GM19023 (cell line): ENCODE results near the gene MYT1.
"Not testable (repeated sequence)": the region's sequence is repeated elsewhere in the genome, so short reads cannot be mapped to it uniquely, and the experiment has no call there.

Experiments
- ATAC-seq: cut with Tn5 transposase; IDR thresholded peaks from one replicate; pipeline ENCODE4 v1.9.1; 2021; ENCODE audit warnings: mild to moderate bottlenecking, moderate library complexity; ENCODE audit not compliant: unreplicated experiment

The MYT1 gene

DNA sequence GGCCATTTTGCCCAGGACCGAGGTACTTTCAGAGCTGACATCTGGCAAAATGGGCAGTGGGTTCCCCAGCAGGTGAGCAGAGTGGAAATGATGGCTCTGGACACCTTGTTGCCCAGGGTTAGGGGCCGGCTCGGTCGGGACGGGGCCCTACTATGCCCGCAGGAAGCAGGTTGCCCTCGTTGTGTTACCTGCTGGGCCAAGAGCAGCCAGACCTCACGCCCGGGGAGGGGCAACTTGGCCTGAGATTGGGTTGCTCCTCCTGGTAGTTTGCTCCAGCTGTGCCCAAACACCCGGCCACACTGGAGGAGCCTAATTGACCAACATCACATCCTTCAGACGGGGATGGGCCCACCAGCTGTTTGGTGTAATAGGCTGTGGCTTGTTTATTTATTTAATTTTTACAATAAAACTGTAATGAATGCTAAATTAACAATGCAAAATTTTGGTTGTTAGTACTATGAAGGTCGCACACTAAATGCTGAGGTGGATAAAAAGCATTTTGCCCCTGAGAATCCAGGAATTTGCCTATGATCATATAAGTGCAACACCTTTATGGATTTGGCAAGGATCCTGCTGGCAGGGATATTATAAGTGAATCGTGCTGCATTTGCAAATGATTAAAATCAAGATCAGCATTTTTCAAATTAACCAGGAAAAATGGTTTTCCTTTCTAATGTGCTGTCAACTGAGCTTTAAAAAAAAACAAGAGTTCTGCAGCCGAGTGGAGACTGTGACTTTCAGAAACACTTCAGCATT lies 64.7 kb downstream of the MYT1 start:
- ATAC-seq, result no peak

DNA sequence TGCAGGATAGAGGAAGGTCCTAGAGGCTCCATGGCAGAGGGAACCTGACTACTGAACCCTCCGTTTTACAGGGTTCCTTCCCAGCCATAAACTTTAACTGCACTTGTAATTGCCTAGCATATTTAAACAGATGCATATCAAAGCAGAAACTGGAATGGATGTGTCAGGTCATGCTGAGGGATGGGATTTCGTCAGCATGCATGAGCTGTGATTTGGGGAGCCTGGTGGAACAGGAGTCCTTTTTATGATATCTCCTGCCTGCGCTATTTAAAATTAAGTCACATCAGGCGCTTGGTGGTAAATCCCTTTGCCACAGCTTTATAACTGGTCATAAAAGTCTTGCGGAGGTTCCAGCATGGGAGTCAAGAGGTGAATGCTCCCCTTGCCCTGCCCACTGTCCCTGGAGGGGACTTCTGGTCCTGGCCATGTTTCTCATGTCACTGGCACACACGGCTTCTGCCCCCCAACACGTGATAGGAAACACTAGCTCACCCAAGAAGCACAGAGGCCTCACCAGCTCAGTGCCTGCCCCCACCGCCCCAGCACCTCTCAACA lies 65.3 kb downstream of the MYT1 start:
- no peak for ATAC-seq

DNA sequence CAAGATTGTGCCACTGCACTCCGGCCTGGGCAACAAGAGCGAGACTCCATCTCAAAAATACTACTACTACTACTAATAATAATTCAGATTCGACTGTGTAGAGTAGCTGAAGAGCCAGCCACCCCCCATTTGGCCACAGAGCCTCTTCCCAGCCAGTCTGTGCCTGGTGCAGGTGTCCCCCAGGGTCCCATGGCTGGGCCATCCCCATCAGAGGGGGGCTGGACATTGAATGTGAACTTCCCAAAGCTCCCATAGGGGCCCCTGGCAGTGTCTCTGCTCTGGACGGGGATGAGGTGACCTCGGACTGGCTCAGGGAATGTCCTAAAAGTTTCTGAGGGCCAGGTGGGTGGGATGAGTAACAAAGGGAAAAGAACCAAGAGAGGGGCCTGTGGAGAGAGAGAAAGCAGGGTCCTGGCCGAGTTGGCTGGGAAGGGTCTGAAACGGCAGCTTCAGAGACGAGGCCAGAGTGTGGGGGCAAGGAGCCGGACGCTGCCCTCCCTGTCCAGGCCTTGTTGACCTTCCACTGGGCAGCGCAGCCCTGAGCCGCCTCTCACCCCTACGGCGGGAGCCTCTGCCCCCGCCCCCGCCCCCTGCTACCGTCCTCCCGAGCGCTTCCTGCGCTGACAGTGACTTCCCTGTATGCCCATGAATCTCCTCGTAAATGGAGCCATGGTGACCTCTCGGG lies 66.4 kb downstream of the MYT1 start:
- ATAC-seq, result no peak

DNA sequence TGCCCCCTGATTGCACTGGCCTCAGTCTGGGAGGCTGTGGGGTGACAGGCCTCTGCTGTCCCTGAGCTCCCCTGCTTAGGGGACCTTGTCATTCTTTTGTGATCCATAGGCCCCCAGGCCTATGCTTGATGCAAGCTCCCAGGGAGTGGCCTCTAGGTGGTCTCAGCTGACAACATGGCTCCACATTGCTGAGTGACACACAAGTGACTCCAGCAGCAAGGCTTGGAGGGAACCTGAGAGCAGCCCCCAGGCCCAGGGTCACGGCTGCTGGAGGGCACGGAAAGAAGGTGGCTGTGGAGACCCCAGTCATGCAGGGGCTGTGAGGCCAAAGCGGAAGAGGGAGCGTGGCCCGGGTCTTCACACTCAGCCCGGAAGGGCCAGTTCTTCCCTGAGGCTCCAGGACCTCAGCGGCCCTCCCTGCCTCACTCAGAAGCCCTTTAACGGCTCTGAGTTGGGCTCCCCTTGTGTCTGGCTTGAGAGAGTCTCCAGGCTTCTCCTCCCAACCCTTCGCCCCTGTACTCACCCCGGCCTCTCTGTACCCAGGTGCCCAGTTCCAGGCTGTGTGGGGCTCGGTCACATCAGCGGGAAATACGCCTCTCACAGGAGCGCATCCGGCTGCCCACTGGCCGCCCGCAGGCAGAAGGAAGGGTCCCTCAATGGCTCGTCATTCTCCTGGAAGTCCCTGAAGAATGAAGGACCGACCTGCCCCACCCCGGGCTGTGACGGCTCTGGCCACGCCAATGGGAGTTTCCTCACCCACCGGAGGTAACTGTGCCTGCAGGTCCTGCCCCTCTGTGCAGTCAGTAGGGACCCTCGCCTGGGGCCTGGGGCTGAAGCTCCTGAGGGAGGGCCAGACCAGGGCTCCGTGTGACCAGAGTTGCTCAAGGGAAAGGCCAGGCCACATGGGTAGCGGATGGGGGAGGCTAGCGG lies 67.6 kb downstream of the MYT1 start:
- no peak for ATAC-seq

DNA sequence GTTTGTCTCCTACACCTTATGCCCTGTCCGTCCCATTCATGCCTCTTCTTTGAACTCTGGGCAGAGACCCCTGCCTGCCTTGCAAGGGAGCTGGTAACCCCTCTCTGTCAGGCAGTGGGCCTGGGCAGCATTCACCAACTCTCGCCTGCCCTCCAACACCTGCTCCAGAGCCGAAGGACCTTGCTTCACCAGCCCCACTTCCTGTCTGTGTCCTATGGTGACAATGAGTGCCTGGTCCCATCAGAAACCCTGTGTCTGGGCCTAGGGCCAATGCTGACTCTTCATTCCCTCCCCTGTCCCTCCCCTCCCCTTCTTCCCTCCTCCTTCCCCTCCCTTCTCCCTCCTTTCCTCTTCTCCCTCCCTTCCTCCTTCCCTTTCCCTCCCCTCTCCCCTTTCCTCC lies 68.5 kb downstream of the MYT1 start:
- ATAC-seq, result no peak

DNA sequence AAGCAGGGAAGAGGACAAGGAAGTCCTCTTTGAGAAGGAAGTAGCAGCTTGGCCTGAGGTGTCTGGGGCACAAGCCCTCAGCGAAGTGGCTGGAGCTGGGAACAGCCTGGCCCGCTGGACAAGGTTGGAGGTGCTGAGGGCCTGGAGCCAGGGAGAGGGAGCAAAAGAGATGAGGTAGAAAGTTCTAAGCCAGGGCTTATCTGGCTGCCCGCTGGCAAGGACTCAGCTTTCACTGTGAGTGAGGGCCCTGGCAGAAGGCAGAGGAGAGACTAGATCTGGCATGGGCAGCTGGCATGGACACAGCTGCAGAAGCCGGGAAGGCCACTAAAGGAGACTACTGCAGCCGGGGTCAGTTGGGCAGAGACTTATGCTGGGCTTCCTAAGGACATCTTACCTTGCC lies 69.5 kb downstream of the MYT1 start:
- no peak for ATAC-seq

DNA sequence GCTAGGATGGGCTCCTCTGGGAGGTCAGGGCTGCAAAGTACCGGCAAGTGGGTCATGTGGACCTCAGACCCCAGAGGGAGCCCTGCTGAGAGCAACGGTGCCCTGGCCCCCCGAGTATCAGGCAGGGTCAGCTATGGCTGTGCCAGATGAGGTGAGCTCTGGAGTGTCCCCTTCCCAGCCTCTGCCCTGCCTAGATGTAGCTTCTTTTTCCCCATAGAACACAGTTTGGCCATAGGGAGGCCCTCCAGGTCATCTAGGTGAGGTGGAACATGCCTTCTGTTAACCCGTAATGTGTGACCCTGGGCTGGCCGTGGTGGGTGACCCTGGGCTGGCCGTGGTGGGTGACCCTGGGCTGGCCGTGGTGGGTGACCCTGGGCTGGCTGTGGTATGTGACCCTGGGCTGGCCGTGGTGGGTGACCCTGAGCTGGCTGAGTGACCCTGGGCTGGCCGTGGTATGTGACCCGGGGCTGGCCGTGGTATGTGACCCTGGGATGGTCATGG lies 70.1 kb downstream of the MYT1 start:
- ATAC-seq, result no peak

DNA sequence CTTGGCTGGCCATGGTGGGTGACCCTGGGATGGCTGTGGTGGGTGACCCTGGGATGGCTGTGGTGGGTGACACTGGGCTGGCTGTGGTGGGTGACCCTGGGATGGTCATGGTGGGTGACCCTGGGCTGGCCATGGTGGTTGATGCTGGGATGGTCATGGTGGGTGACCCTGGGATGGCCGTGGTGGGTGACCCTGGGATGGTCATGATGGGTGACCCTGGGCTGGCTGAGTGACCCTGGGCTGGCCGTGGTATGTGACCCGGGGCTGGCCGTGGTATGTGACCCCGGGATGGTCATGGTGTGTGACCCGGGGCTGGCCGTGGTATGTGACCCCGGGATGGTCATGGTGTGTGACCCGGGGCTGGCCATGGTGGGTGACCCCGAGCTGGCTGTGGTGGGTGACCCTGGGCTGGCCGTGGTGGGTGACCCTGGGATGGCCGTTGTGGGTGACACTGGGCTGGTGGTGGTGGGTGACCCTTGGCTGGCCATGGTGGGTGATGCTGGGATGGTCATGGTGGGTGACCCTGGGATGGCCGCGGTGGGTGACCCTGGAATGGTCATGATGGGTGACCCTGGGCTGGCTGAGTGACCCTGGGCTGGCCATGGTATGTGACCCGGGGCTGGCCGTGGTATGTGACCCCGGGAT lies 70.8 kb downstream of the MYT1 start:
- not testable (repeated sequence) for ATAC-seq

DNA sequence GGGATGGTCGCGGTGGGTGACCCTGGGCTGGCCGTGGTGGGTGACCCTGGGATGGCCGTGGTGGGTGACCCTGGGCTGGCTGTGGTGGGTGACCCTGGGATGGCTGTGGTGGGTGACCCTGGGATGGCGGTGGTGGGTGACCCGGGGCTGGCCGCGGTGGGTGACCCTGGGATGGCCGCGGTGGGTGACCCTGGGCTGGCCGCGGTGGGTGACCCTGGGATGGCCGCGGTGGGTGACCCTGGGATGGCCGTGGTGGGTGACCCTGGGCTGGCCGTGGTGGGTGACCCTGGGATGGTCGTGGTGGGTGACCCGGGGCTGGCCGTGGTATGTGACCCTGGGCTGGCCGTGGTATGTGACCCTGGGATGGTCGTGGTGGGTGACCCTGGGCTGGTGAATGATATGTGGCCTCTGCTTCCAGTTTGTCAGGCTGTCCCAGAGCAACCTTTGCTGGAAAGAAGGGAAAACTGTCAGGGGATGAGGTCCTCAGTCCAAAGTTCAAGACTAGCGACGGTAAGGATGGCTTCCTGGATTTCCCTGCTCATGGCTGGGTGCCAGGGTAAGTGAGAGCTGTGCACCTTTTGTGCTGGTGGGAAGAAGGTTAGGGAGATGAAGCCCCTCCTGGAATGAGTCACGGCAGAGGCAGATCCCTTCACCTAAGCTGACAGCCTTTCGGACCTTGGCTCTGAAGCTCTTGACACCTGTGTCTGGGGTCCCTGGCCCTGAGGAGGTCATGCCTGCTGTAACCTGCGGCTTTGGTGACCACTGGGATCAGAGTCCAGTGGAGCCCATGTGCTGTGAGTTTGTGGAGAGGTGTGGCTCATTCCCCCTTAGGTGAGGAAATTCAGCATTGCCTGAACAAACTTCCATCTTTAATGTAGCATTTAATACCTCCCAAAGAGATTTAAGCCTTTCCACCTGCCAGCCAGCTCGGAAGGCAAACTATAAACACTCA lies 72.2 kb downstream of the MYT1 start:
- ATAC-seq, result no peak

DNA sequence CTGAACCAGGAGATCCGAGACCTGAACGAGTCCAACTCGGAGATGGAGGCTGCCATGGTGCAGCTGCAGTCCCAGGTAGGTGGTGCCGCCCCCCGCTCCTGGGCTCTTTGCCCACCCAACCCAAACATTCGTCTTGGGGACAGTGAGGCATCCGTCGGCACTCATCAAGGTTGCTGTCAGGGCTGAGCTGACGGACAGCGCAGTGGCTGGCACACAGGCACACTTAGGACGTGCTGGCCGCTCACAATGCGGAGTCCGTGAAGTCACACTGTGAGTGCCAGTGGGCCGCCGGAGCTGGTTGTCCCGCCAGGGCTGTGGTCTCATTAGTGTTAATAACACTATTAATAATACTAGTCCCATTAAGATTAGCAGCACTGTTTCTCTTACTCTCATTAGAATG lies 73.1 kb downstream of the MYT1 start:
- no peak for ATAC-seq

DNA sequence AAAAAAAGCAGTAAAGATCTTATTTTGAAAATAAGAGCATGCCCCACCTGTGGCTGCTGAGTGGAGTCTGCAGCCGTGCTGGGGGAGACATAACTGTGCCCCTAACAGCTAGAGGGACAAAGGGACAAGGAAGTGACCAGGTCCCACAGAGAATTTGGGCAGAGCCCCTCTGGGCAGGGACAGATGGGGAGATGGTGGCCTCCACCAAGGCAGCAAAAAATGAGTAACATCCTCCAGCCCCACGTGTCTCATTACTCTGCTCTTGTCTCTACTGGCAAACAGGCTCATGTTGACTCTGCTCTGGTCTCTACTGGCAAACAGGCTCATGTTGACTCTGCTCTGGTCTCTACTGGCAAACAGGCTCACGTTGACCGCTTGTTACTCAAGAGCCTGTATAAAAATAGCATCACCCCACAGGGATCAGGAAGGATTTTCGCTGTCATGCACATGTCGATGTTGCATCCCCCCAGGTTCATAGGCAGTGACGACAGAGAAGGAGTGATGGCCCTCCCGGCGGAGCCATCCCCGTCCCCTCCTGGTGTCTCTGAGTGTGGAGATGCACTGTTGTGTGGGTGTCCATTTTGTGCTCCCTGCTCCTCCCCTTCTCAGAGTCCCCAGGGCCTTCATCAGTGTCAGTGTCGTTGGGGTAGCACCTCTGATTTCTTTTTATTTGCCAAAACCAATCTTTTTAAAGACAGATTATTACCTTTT lies 74.0 kb downstream of the MYT1 start:
- ATAC-seq, result no peak

DNA sequence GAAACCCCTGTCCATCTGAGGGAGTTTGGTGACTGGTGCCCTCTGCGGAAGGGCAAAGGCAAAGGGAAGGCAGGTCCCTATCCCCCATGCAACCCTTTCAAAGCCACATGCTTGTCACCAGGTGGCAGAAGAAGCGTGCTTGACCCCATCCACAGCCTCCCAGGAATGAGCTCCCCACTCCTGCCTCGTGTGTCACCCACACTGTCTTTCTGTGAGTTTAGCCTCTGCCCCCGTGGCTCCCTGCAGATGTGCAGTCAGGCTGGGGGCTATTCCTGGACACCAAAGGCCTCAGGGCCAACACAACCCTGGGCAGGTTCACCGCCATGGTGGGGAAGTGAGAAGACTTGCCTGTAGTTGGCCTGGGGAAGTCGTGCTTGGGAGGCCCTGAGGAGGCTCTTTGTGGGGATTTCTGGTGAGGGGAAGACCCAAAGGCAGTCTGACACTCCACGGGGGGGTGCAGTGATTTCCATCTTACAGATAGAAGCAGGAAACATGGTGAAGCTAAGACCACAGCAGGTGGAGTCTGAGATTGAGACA lies 74.7 kb downstream of the MYT1 start:
- ATAC-seq, result no peak

DNA sequence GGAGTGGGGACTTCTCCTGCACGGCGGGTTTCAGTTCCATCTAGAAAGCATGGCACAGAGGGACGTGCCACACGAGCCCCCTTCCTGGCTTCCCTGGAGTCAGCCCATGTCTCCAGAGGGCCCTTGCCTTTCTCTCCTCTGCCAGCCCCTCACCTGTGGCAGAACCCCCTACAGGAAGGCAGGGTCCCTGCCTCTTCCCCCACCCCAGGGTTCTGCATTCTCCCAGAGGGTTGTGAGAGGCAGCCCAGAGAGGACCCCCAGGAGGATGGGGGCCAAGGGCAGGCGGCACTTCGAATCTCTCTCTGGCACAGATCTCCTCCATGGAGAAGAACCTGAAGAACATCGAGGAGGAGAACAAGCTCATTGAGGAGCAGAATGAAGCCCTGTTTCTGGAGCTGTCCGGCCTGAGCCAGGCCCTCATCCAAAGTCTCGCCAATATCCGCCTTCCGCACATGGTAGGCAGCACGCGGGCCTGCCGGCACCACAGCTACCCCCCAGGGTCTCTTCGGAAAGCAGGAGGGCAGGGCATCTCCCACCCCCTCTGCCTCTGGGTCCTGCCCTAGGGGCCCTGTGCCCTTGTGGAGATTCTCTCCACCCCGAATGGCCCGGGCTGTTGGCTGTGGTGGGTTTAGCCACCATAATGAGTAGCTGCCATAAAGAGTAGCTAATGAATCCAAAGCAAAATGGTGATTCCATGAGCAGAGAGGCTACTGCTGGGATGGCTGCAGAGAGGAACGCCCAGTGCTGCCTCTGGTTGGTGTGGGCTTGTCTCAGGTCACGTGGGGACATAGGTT lies 75.4 kb downstream of the MYT1 start:
- ATAC-seq, result no peak

DNA sequence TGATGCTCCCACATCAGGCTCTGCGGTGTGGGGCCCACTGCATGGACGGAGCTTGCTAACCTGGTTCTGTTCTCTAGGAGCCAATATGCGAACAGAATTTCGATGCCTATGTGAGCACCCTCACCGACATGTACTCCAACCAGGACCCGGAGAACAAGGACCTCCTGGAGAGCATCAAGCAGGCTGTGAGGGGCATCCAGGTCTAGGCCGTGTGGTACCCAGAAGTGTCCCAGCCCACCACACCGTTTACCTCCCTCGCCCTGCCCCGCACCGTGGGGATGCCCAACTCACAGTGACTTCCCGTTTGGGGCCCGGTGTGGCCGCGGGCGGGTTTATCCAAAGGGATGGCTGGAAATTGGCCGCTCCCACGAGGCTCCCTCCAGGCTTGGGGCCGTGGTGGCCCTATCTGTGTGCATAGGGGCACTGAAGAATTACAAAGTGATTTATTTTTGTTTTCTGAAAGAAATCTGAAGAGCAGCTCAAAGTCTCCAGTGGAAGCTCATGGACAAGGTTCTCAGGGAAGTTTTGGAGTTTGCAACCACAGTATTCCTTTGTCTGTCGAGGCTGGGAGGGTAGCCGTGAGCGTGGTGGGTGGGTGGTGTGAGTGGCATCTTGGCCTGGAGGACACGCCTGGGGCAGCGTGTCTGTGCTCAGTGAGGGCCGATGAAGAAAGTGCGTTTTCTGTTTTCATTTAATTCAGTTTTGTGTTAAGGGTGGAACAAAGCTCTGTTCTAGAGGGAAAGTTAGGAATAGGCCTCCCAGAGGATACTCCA lies 76.2 kb downstream of the MYT1 start:
- ATAC-seq, result no peak

DNA sequence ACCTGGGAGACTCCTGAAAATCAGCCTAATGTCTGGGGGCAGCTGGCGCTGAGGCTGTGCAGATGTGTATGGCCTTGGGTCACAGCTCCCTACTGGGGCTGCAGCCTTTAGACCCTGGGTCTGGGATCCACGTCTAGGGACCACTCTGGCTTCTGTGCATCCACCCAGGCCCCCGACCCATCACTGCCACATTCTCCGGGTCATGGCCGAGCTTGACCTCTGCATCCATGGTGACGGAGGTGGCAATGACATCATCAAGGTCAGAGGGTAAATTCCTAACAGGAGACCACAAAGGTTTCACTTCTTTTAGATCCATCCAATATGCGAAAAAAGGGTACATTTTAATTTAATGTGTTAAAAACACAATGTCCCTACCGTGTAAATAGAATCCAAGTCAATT lies 76.8 kb downstream of the MYT1 start:
- ATAC-seq, result no peak

DNA sequence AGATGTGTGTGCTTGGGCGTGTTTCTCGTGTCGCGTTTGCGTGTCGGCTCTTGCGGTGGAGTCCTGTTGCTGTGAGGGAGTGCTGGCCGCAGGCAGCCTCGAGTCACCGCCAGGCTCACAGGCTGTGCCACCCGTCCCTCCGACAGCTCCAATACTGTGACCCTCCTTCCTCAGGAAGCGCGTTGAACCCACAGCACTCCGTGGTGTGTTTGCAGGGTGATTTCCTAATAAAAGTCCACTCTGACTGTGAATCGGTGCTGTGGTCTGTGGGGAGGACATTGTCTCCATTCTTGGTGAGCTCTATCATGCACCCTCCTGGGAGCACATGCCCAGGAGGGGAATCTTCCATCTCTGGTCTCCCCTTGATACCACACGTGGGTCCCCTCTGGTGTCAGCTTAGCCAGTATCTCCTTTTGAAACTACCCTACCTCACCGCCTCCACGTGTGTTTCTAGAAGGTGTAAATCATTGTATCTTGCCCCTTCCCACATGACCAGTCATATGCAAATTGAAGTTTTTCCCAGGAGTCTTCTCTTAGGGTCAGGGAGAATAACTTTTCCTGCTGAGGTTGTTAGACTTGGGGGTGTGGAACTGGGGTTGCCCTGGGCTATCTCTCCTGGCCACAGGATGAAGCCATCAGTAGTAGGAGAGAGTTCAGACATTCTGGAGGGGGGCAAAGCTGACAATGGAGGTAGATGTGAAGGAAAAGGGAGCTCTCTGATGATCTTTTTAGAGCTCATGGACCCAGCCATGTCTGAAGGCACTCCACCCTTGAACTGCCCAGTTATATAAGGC lies 77.9 kb downstream of the MYT1 start:
- ATAC-seq, result no peak
